GM21619 (cell line): ENCODE data around the gene CNTN5.

ENCODE experiments used
- ATAC-seq: cut with Tn5 transposase; IDR thresholded peaks from one replicate; pipeline ENCODE4 v1.9.1; 2021; ENCODE audit not compliant: unreplicated experiment

Gene CNTN5

DNA sequence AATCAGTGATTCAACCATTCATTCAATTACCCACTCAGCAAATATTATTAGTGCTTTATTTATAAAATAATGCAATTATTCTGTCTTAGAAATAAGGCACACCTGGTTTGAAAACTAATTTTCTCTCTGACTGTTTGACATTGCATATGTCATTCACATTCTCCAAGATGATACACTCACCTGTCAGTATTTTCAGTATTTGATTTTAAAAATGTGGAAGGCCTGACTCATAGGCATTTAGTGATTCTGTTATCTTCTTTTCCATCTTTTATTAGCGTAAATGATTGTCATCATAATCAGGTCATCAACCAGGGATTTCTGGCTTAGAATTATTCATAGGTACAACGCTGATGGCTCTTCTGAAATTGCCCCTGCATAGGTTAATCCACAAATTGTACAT, 480.9 kb downstream of the CNTN5 start:
- no peak for ATAC-seq

DNA sequence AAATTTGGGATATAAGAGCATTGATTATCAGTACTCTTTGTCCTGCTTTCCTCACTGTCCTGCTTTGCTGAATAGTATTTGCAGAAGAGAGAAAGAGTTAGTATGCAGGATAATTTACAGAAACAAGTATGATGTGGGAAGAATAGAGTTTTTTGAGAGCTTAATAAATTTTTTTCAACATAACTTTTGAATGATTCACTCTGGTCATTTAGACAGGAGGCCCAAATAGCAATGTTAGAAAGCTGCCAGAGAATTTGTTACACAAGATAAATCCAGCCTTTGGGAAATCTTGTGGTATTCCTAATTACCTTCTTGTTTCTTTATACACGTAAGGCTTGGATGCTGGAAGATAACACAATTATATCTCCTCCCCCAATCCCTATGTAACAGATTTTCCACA, 484.6 kb downstream of the CNTN5 start:
- ATAC-seq: no peak

DNA sequence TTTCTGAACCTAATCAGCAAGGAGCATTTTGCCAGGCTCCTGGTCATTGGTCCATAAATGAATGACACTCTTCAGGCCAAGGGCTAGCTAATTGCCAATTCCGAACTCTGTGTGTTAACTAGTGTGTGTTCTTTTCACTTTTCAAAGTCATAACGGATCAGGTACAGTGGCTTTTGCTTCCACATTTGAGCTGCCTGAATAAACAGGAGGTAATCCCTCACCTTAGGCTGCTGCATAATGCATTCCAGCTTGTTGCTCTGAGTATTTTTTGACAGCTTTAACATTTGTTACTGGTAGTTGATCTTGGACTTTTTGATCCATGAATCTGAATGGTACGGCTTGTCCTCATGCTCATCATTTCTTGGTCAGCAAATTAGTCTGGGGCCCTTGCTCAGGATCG, 485.1 kb downstream of the CNTN5 start:
- ATAC-seq: no peak

DNA sequence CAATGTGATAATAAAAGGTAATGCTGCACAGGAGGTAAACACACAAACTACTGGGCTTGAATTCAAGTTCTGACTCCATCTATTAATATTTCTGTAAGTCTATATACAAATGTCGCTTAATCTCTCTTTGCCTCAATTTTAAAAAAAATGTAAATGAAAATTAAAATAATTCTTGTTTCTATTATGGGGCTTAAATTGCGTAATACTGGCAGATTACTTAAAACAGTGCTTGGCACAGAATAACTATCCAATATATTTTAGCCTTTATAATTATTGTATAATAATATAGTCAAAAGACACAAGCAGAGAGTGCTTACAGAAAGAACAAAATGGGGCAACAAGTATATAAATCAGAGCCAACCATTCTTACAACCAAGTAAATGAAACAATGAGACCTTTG, 489.1 kb downstream of the CNTN5 start:
- no peak for ATAC-seq

DNA sequence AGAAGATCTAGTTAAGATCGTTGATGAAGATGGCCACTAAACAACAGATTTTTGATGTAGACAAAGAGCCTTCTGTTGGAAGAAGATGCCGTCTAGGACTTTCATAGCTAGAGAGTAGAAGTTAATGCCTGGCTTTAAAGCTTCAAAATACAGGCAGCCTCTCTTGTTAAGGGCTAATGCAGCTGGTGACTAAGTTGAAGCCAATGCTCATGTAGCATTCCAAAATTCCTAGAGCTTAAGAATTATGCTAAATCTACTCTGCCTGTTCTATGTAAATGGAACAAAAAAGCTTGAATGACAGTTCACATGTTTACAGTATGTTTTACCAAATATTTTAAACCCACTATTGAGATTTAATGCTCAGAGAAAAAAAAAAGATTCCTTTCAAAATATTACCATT, 492.6 kb downstream of the CNTN5 start:
- no peak for ATAC-seq

DNA sequence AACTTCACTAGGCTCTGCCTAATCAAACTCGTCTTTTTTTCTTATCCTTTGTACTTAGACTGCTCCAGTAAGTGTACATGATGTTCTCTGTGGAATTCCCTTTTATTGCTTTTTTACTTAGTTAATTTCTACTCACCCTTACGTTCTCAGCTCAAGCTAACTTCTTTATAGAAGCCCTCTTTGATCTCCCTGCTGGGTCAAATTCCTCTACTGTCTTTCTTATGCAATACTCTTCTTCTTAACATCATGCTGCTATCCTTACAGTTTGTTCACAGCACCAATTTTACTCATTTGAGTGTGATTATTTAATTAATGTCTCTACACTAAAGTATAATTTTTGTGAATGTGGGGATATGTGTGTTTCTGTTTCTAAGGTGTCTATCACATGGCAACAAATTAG, 498.3 kb downstream of the CNTN5 start:
- ATAC-seq: no peak

DNA sequence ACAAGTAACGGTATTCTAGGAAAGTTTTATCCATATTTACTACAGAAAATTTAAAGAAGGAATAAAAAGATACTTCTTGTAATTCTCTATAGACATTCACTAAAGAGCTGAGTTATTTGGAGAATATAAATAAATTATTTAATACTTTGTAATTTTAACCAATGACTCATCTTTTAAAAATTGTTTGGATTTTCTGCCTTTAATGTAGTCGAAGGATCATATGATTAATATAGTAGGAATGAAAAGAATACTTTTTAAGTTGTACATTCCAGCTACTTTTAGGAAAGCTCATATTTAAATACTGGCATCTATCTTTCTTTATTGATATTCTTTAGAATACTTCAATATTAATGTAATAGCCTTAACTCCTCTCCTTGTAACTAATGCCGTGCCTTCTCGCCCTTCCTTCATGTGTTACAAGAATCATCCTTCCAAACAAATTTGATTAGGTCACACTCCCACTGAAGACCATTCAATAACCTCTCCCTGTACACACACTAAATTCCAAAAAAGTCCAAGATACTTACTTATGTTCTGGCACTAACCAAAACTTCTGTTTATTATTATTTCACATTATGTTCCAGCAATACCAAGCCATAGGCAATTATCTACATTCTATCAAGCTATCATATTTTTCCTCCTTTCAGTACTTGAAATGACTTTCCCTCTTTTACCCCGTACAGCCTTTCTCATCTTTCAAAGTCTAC, 501.9 kb downstream of the CNTN5 start:
- no peak for ATAC-seq

DNA sequence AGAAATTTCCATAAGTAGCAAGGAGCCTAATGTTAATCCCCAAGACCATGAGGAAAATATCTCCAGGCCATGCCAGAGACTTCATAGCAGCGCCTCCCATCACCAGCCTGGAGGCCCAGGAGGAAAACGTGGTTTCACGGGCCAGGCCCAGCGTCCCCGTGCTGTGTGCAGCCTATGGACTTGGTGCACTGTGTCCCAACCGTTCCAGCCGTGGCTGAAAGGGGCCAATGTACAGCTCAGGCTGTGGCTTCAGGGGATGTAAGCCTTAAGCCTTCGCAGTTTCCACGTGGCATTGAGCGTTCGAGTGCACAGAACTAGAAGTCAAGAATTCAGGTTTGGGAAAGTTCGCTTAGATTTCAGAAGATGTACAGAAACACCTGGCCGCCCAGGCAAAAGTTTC, 510.7 kb downstream of the CNTN5 start:
- ATAC-seq: no peak

DNA sequence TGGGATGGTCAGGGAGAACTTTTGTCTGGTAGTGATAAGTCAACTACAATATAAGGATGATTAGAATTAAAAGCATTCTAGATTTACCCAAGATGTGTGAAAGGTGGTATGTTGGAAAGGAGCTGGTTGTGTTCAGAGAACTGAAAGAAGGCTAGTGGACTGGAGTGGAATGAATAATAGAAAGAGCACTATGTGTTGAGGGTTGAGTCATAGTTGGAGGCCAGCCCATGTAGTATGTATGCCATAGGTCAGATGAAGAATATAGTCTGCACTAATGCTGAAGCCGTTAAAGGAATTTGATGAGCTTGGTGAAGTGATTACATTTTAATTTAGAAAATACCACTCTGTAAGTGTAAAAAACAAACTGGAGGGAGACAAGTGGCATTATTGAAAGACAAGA, 514.1 kb downstream of the CNTN5 start:
- peak; percentile 64 for ATAC-seq

DNA sequence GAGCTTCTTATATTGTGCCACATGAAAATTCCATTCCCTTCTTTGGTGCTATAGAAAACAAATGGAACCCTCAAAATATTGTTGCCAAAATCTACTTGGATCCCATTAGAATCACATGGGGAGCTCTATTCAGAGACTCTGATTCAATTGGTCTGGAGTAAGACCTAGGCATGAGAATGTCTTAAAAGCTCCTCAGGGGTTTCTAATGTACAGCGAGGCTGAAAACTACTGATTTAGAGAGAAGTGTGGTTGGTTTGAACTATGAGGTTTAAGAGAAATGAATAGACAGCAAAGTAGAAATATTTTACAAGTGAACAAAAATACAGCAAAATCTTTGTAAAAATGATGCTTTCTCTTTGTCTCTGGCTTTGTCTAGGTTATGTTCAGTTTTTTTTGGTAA, 514.7 kb downstream of the CNTN5 start:
- ATAC-seq: peak; percentile 63

DNA sequence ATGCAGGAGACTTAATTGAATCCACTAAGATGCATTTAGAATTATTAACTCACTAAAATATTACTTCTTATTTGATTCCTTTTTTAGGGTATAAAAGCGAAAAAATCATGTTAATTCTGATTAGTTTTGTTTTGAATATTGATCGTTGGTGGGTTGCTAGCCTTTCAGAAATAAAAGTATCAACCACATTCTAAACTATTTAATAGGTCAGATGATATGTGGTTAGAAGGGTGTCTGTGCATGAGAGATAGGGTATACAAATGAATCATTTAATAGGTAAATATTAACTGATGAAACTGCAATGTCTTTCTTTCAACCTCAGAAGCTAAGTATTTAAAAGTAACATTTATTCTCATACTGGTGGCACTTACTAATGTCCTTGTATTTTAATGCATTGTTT, 515.1 kb downstream of the CNTN5 start:
- ATAC-seq: peak; percentile 82

DNA sequence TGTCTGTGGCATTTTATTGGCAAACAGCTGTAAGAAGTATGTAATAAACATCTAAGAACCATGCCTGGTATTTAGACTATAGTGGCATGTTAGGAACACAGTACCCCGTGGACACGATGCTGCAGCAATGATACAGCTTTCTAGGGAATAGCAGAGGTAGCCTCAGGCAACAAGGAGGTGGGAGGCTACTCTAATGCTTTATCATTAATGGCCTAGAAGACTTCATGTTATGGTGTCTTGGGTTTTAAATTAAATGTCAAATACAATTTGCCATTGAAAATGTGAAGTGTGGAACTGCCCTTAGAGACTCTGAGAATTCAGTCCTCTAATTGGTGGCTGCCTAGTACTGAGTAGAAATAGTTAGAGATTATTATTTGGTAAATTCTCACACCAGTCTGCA, 516.9 kb downstream of the CNTN5 start:
- ATAC-seq: no peak

DNA sequence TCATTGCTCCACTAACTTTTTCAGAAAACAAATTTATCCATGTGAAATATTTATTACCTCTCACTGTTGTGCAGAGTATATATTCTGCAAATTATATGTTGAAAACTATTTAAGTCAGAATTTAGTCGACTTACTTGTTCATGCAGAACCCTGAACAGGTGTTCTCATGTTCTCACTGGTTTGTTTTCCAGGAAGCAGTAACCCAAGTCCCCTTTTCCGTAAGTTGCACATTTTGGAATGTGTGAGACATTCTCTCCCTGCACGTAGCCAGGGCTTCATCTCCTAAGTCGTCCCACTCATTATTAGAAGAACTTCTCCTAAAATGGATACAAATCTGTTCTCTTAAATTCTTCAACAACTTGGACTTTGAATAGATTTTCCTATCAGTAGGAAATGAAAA, 524.9 kb downstream of the CNTN5 start:
- ATAC-seq: no peak

DNA sequence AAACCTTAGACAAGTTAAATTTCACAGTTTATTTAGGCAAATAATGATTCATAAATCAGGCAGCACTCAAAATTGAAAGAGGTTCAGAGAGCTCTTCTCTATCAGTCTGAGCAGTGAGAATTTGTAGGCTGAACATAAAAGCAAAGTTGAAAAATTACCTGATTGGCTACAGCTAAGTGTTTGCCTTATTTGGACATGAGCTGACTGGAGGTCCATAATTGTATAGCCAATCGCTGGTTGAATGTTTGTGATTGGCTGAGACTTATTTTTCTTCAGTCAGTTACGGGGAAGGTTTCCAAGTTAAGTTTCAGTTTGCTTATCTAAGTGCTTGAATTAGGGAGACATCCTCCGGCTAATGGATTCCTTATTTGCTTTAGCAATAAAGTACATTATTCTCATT, 527.5 kb downstream of the CNTN5 start:
- no peak for ATAC-seq

DNA sequence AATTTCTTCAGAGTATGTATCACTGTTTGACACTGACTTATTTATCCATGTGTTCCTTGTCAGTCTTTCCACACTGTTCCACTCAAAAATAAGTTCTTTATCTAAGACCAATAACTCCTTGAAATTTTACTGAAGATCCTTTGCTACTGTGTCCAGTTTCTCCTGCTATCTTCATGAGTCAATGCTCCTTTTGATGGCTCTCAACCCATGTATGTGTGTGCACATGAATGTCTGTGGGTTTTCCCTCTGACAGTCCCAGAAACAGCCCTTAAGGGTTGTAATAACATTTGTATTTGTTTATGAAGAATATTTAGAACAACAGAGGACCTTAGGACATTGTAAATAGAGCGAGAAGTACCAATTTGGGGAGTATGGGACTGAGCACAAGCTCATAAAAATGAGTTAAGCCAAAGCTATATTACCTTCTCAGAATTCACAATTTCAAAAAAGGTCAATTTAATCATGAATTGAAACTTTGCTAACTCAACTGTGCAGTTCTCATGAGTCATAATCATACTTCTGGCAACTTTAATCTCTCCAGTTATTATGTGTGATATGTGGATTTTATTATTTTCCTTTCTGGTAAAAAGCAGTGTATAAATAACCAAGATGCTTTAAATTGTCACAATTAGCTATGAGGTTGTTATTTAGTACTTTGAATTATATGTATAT, 533.6 kb downstream of the CNTN5 start:
- peak; percentile 48 for ATAC-seq

DNA sequence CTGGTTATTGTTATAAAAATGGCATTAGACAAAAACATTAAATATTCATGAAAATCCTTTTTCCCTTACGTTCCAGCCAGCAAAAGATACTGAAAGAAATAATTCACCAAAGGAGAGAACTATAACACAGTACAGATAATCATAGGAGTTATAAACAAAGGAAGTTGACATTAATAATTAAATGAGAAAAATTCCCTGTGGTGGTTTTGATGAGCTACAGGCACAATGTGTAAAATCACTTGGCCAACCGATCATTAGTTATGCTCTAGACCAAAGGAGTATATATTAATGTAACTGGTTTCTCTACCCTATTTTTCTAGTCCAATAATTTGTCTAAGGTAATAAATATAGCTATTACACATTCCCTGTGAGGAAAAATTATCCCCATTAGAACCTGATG, 534.7 kb downstream of the CNTN5 start:
- ATAC-seq: no peak

DNA sequence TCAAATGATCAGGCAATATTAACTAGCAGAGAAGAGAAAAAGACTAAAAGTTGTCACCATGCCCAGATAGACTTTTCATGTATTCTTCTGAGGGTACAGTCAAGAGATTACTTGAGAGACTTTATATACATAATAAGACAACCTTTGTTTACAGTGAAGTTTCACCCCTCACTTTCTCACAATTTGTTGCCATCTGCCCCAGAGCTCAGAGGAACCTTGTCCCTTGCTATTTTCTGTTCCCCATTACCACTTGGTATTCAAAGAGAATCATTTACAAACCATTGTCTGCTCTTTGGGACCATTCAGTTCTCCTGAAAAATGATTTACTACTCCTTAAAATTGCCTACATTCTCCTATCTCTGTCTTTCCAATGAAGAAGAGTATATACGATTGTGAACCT, 544.6 kb downstream of the CNTN5 start:
- ATAC-seq: peak; percentile 54

DNA sequence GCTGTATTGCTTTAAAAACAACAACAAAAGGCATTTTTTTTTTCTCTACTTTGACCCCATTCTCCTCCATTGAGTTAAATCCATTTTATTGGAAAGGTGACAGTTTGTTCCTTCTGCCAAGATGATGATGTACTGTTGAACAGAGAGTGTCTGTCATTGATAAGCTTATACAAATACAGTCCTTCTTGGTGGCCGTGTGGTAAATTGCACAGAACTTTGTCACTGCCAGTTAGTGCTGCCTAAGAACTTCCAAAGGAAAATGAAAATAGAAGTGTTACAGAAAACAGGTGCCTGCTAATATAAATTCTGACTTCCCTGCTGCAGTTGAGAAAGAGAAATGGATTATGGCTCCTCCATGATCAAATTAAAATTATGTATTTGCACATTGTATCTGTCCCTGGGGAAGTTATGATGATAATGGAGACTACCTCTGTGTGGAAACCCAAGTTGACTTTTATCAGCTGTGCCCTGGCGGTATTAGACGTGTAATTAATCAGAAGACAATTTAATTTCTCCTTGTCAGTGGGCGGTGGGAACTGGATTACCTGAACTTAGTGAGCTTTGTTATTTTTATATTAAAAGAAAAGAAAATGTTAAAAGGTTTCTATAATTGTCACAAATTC, 546.7 kb downstream of the CNTN5 start:
- ATAC-seq: no peak

DNA sequence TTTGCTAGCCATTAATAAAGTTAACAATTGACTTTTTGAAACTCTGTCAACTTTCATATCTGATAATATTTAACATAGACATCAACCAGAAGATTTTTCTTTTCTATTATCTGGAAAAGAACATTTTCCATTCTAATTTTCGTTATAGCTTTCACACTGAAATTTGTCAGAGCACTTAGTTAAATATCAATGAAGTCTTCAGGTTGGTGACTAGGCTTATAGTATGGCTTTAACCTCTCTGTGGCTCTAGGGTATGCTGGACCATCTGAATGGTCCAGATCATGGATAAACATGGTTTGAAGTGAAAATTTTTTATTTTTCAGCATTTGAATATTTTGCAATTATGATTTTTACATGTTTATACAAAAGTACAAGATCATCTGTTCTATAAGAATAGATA, 548.1 kb downstream of the CNTN5 start:
- ATAC-seq: peak; percentile 45

DNA sequence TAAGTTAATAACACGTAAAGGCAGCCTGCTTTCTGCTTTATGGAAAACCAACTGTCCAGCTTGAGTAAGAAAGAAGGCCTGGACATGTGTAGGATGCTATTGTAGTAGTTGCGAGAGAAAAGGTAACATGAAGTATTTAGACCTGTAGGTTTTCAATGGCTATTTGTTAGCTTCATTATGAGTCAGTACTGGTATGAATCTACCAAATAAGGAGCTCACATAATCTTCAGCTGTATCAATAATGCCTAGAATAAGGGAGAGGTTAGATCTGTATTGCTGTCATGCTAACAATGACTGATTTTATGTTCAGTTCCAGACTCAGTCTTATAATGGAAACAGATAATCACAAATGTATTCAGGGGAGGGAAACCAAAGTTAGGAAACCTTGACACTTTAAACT, 550.3 kb downstream of the CNTN5 start:
- peak; percentile 80 for ATAC-seq

DNA sequence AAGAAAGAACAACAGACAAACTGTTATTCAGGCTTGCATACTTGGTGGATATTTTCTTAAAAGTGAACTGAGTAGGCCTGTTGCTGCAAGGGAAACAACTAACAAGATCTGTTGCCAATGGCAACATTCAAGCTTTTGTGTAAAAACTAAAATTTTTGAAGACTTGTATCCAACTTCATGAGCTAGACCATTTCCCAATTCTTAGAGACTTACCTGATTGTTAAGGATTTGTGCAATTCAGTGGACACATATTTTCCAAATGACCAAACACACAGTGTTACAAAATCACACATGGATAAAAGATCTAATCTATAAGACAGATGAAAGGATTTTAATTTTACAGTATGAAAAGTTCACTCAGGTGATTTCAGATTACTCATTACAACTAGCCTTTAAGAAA, 564.1 kb downstream of the CNTN5 start:
- ATAC-seq: no peak

DNA sequence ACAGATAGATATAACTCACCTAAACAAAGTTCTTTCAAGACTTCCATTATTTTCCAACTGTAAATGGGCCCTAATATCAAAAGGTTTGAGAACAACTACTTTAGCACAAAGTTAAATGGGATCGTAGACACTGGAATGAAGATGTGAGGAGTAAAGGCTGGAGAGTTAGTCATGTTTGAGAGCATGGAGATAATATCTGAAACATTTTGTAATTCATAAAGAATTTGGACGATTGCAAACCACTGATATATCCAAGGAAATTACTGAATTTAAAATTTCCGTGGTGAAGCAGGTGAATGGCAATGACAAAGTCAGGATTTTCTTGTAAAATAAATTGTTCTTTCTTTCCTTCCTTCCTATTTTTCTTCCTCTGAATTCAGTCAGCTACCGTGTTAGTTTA, 564.9 kb downstream of the CNTN5 start:
- ATAC-seq: no peak

DNA sequence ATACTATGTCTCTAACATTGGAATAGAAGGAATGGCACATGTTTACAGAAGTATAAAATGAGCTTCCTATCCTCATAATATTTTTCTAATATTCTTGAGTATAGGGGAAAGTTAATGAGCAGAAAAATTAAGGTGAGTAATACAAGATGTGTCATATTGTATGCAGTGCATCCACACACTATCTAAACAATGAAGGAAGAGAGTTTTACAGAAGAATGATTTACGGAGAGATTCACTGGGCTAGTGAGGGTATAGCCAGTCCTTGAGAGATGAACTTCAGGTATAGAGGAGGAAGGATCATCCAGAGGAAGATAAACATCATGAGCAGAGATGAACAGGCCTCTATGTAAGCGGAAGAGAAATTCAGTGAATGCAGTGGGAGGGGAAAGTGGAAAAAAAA, 569.0 kb downstream of the CNTN5 start:
- no peak for ATAC-seq
